Articular chondrocyte of knee joint (primary cell): Measurements from ENCODE around the gene FZD7. TPM values are rescaled to one million over a fixed set of nuclear protein-coding genes. Genes with fewer than 3 reads are reported as not detected.

ENCODE experiments used
- total RNA-seq: library from RNA; depleted of rRNA; stranded (reverse); fragments of >200 nt; gene quantifications from 2 replicates; pipeline ENCODE4 v1.2.3, GENCODE V29; 2012

FZD7 gene
- 11.6 and 16.2 TPM in 2 replicates for total RNA-seq

GRCh38 chr2:202033317-202034248 is at the start of gene FZD7:
TSS of gene FZD7 (plus strand) at chr2:202033855. CDS start at chr2:202034648, 793 bp downstream.

GRCh38 chr2:202072737-202073401 is 39.2 kb downstream of the FZD7 start, which contains the start of gene KIAA2012:
TSS of gene KIAA2012 (plus strand) at chr2:202073255. CDS start at chr2:202073628, 373 bp downstream.

Other genes with a start within 250 kb of the FZD7 start
- 0.11 and 0.13 TPM in 2 replicates for gene CDK15, start 227.3 kb upstream of the FZD7 start, total RNA-seq
- gene KIAA2012, start 39.4 kb downstream of the FZD7 start, total RNA-seq = under 0.01 TPM in 1 of 2 replicates, not detected in the other
- gene SUMO1, start 204.7 kb downstream of the FZD7 start, total RNA-seq = 152 and 161 TPM in 2 replicates
- 56.1 and 62.6 TPM in 2 replicates for gene NOP58, start 231.9 kb downstream of the FZD7 start, total RNA-seq